Mammary epithelial cell (primary cell): ENCODE data around the gene LRCH1.

Source experiments
- CTCF ChIP-seq, 2 donors: IDR thresholded peaks in 1 of 2; conservative IDR thresholded peaks in 1 of 2; 2 replicates each; pipeline ENCODE4 v1.5.1; 2011 to 2012; ENCODE audit warnings: inconsistent platforms in 2 of 2, low read length in 2 of 2, mild to moderate bottlenecking in 2 of 2, control low read depth in 1 of 2, low read depth in 1 of 2; ENCODE audit not compliant: insufficient read depth in 1 of 2; ENCODE audit errors: extremely low read depth in 1 of 2
- EZH2 ChIP-seq: IDR thresholded peaks from 2 replicates; pipeline ENCODE4 v1.6.1; 2012; ENCODE audit warnings: low read length, inconsistent platforms, borderline replicate concordance

- TF ChIP-seq CTCF (conservative IDR thresholded peaks at IDR 0.05 in 1 of 2, IDR thresholded peaks at IDR 0.05 in 1 of 2; ENCODE audit: extremely low read depth in 1 of 2, insufficient read depth in 1 of 2, low read depth in 1 of 2, low read length in 2 of 2): no peak
- TF ChIP-seq EZH2: no peak
Measured at GRCh38 chr13:46553521-46553885, 533 bp downstream of the LRCH1 start.
